Endothelial cell of umbilical vein (primary cell): ENCODE data around the gene RIC8A. TPM values are rescaled to one million over a fixed set of nuclear protein-coding genes. Genes with fewer than 3 reads are reported as not detected.

Experiments used
- BruUV-seq: library from RNA; stranded (reverse); fragments of 400-500 nt; replicated peaks from 2 replicates; lab custom pipeline; 2021; lab: Mats Ljungman, UMichigan
- CTCF ChIA-PET: fragments of 300-600, 350-600 bp; sonication (Branson Sonifier 250); formaldehyde crosslinking; loops from one replicate; lab custom pipeline; 2021; ENCODE audit warnings: antibody characterized with exemption, inconsistent platforms; lab: Charles Lee
- POLR2A ChIA-PET: fragments of 300-600, 350-600 bp; sonication (Branson Sonifier 250); formaldehyde crosslinking; loops from one replicate; lab custom pipeline; 2021; ENCODE audit warnings: antibody characterized with exemption, inconsistent platforms; lab: Charles Lee
- DNase-seq: peaks from one replicate; pipeline ENCODE4 v3.0.0-alpha.2; 2011; ENCODE audit warnings: low read depth, low spot score
- FAIRE-seq: peaks from 2 replicates; lab custom pipeline; 2011; peaks lifted over from hg19 to GRCh38; lab: Jason Lieb, UNC
- H2AFZ ChIP-seq: 2 replicates; pipeline ENCODE4 v1.6.0; 2012; ENCODE audit warnings: low read depth, low read length, control low read depth, inconsistent platforms
- H3K27ac ChIP-seq: 2 replicates; pipeline ENCODE4 v1.5.1; 2011; ENCODE audit warnings: low read depth, mild to moderate bottlenecking, control low read depth, low read length, moderate library complexity; ENCODE audit not compliant: insufficient read depth
- H3K27me3 ChIP-seq, 2 experiments: 2 replicates each; pipeline versions ENCODE4 v1.6.0 to v1.6.1; 2011; ENCODE audit warnings: low read length in 2 of 2, mixed read lengths in 1 of 2; ENCODE audit not compliant: control insufficient read depth in 2 of 2, insufficient read depth in 2 of 2
- H3K36me3 ChIP-seq, 2 experiments: 2 replicates in 1 of 2; 3 replicates in 1 of 2; pipeline ENCODE4 v1.5.1; 2011; ENCODE audit warnings: low read length in 2 of 2, mild to moderate bottlenecking in 1 of 2, moderate library complexity in 1 of 2; ENCODE audit not compliant: control insufficient read depth in 2 of 2, insufficient read depth in 2 of 2; ENCODE audit errors: extremely low read depth in 1 of 2
- H3K4me1 ChIP-seq: 3 replicates; pipeline ENCODE4 v1.5.1; 2011; ENCODE audit warnings: mild to moderate bottlenecking, low read length; ENCODE audit not compliant: control insufficient read depth, insufficient read depth; ENCODE audit errors: extremely low read depth
- H3K4me2 ChIP-seq: 2 replicates; pipeline ENCODE4 v1.6.1; 2011; ENCODE audit warnings: low read length, control low read depth, mixed read lengths; ENCODE audit not compliant: insufficient read depth
- H3K4me3 ChIP-seq, 3 experiments: fragments of 200-600 bp in 1 of 3; sonication (generic), shearing (Covaris generic) in 1 of 3; replicated peaks in 1 of 3; 2 replicates each; pipeline ENCODE4 v1.5.1; 2011 to 2016; ENCODE audit warnings: control low read depth in 3 of 3, low read length in 3 of 3, mild to moderate bottlenecking in 2 of 3, inconsistent platforms in 1 of 3, low read depth in 1 of 3, moderate library complexity in 1 of 3; ENCODE audit not compliant: insufficient read depth in 1 of 3
- H3K79me2 ChIP-seq: 2 replicates; pipeline ENCODE4 v1.6.0; 2012; ENCODE audit warnings: low read length, inconsistent platforms; ENCODE audit not compliant: control insufficient read depth, insufficient read depth
- H3K9ac ChIP-seq: replicated peaks from 2 replicates; pipeline ENCODE3; 2011; ENCODE audit warnings: low read length, control low read depth; ENCODE audit not compliant: insufficient read depth; ENCODE audit errors: extremely low read depth
- H3K9me1 ChIP-seq: replicated peaks from 3 replicates; pipeline ENCODE4 v1.6.0; 2011; ENCODE audit warnings: mild to moderate bottlenecking, low read length; ENCODE audit not compliant: control insufficient read depth, insufficient read depth; ENCODE audit errors: extremely low read depth
- H3K9me3 ChIP-seq: replicated peaks from 2 replicates; pipeline ENCODE4 v1.5.1; 2012; ENCODE audit warnings: low read length, inconsistent platforms; ENCODE audit not compliant: control insufficient read depth, insufficient read depth
- H4K20me1 ChIP-seq: replicated peaks from 2 replicates; pipeline ENCODE3; 2011; ENCODE audit warnings: mild to moderate bottlenecking, low read length; ENCODE audit not compliant: control insufficient read depth, insufficient read depth; ENCODE audit errors: extremely low read depth
- CTCF ChIP-seq, 2 donors: IDR thresholded peaks; 1 replicate in 1 of 2; 2 replicates in 1 of 2; pipeline ENCODE4 v1.5.1; 2011; ENCODE audit warnings: low read length in 2 of 2, mild to moderate bottlenecking in 2 of 2, moderate library complexity in 2 of 2, control low read depth in 1 of 2, inconsistent platforms in 1 of 2, low read depth in 1 of 2; ENCODE audit not compliant: insufficient read depth in 1 of 2; ENCODE audit errors: extremely low read depth in 1 of 2
- EZH2 ChIP-seq: IDR thresholded peaks from 2 replicates; pipeline ENCODE4 v1.6.1; 2012; ENCODE audit warnings: borderline replicate concordance, low read depth, mild to moderate bottlenecking, moderate library complexity, low read length, inconsistent platforms; ENCODE audit not compliant: severe bottlenecking
- FOS ChIP-seq: IDR thresholded peaks from 2 replicates; pipeline ENCODE4 v1.6.1; 2011; ENCODE audit warnings: mild to moderate bottlenecking, low read length, moderate library complexity, borderline replicate concordance; ENCODE audit not compliant: insufficient read depth
- GATA2 ChIP-seq: IDR thresholded peaks from 2 replicates; pipeline ENCODE4 v1.7.0; 2011; ENCODE audit warnings: low read depth, mild to moderate bottlenecking, moderate library complexity, mixed read lengths, low read length; ENCODE audit not compliant: insufficient read length, insufficient read depth
- JUN ChIP-seq: IDR thresholded peaks from 2 replicates; pipeline ENCODE4 v1.6.1; 2011; ENCODE audit warnings: borderline replicate concordance, low read depth; ENCODE audit not compliant: insufficient read length, insufficient read depth
- MAX ChIP-seq: IDR thresholded peaks from 2 replicates; pipeline ENCODE4 v1.6.1; 2011; ENCODE audit not compliant: insufficient read depth, insufficient read length
- MYC ChIP-seq: IDR thresholded peaks from one replicate; pipeline ENCODE4 v1.6.1; 2011; ENCODE audit warnings: mild to moderate bottlenecking, low read depth, low read length
- POLR2A ChIP-seq: IDR thresholded peaks from 2 replicates; pipeline ENCODE4 v1.6.1; 2012; ENCODE audit warnings: low read depth, mild to moderate bottlenecking, control low read depth, low read length
- POLR2AphosphoS5 ChIP-seq: IDR thresholded peaks from 2 replicates; pipeline ENCODE4 v1.6.1; 2012; ENCODE audit warnings: low read depth, mild to moderate bottlenecking, control low read depth, low read length, moderate library complexity; ENCODE audit not compliant: insufficient read depth
- dilution Hi-C: fragments of 300-500 bp; cut with MboI; formaldehyde crosslinking; loops from one replicate; pipeline ENCODE4 v1.15.0; 2019; ENCODE audit warnings: low sequenced_read_pairs; ENCODE audit not compliant: extremely low pct_ligation_motif_present
- intact Hi-C: fragments of 100-400 bp; cut with micrococcal nuclease; formaldehyde crosslinking; loops from one replicate; pipeline ENCODE4 v1.10.0; 2022
- polyA plus RNA-seq, 4 experiments: library from polyadenylated mRNA; depleted of rRNA in 3 of 4; stranded (reverse) in 3 of 4; unstranded in 1 of 4; fragments of >200 nt; gene quantifications; 2 replicates each; pipeline versions ENCODE4 v1.2.1 to v1.2.3, GENCODE V29; 2011 to 2012; ENCODE audit warnings: missing spikeins in 1 of 4
- total RNA-seq: library from RNA; stranded (reverse); gene quantifications from 2 replicates; pipeline ENCODE4 v1.2.3, GENCODE V29; 2021

RIC8A gene
- total and polyA plus RNA-seq, 2 donors (not counting 3 experiments of a cell fraction or from before 2014, with no cell fraction given) = 112 to 143 TPM

GRCh38 chr11:224424-224823 is 16.9 kb downstream of the RIC8A start:
- intact Hi-C loops = no loop called here
- Histone ChIP-seq H3K4me1 (no peaks in the 10 kb centered on the region), H3K79me2 (no peaks in the 10 kb centered on the region), H3K9me3 (no peaks in the 10 kb centered on the region), H3K4me2 (no peak overlapping the region), H3K27me3 (no peaks in the 10 kb centered on the region), H3K9ac (no peak overlapping the region), H3K27ac (no peak overlapping the region), H3K36me3 (peaks cover 0 to 3% of the 10 kb centered on the region in 2 experiments), H3K9me1 (no peaks in the 10 kb centered on the region), H4K20me1 (no peaks in the 10 kb centered on the region), H3K4me3 (no peak overlapping the region), H2AFZ (no peak overlapping the region)
- ChIA-PET POLR2A (no interaction called here), CTCF (interaction anchor here (1.3 kb wide), 1 partner anchor 8 kb away, joined by 3 read pairs; no protein-coding TSS in a partner anchor)
- BruUV-seq = no TSS peak
- no peak for DNase-seq
- FAIRE-seq = no peak
- TF ChIP-seq POLR2A = no peak
- no peak for TF ChIP-seq JUN
- TF ChIP-seq FOS = no peak
- TF ChIP-seq MAX = no peak
- TF ChIP-seq EZH2 = no peak
- TF ChIP-seq CTCF (IDR thresholded peaks at IDR 0.05; ENCODE audit: extremely low read depth in 1 of 2, insufficient read depth in 1 of 2, low read depth in 1 of 2, low read length in 2 of 2) = no peak
- no peak for TF ChIP-seq MYC
- no peak for TF ChIP-seq GATA2
- no peak for TF ChIP-seq POLR2AphosphoS5
- dilution Hi-C loops = no loop called here
